ENCODE results near the gene BMP7.

BMP7 gene

GRCh38 chr20:57244627-57245214 is 21.7 kb downstream of the BMP7 start:
- Histone ChIP-seq H3K4me3 (ENCODE audit: low read depth in 1 of 2, low read length in 1 of 2) (no peak overlapping the region), H3K9me3 (no peaks in the 10 kb centered on the region), H3K4me1 (ENCODE audit: control insufficient read depth in 1 of 2, insufficient read depth in 1 of 2, low read depth in 1 of 2, low read length in 1 of 2) (no peaks in the 10 kb centered on the region), H3K36me3 (no peaks in the 10 kb centered on the region), H3K27me3 (peaks cover 26% of the 10 kb centered on the region), H3K27ac (no peak overlapping the region)
- no peak for TF ChIP-seq CTCF (IDR thresholded peaks at IDR 0.05)

GRCh38 chr20:57244221-57244585 is 22.2 kb downstream of the BMP7 start:
- H3K27me3 ChIP-seq, result peaks cover 21% of the 10 kb centered on the region
- no peak for TF ChIP-seq CTCF (IDR thresholded peaks at IDR 0.05)

GRCh38 chr20:57243480-57244220 is 22.8 kb downstream of the BMP7 start:
- no peaks in the 10 kb centered on the region for H3K4me1 ChIP-seq (ENCODE audit: control insufficient read depth in 1 of 2, insufficient read depth in 1 of 2, low read depth in 1 of 2, low read length in 1 of 2)
- peaks cover 19% of the 10 kb centered on the region for H3K27me3 ChIP-seq
- H3K27ac ChIP-seq, result no peak overlapping the region
- H3K36me3 ChIP-seq, result no peaks in the 10 kb centered on the region
- H3K9me3 ChIP-seq, result no peaks in the 10 kb centered on the region
- TF ChIP-seq CTCF (IDR thresholded peaks at IDR 0.05), result no peak
- no peak overlapping the region for H3K4me3 ChIP-seq (ENCODE audit: low read depth in 1 of 2, low read length in 1 of 2)

More at GRCh38 chr20:57244221-57244585, 22.2 kb downstream of the BMP7 start:
- no peak overlapping the region for H3K27ac ChIP-seq
- no peaks in the 10 kb centered on the region for H3K36me3 ChIP-seq
- H3K9me3 ChIP-seq, result no peaks in the 10 kb centered on the region
- no peaks in the 10 kb centered on the region for H3K4me1 ChIP-seq (ENCODE audit: control insufficient read depth in 1 of 2, insufficient read depth in 1 of 2, low read depth in 1 of 2, low read length in 1 of 2)
- H3K4me3 ChIP-seq (ENCODE audit: low read depth in 1 of 2, low read length in 1 of 2), result no peak overlapping the region

GRCh38 chr20:57242414-57242813 is 24.0 kb downstream of the BMP7 start:
- Histone ChIP-seq H3K27me3 (peaks cover 11% of the 10 kb centered on the region), H3K9me3 (no peaks in the 10 kb centered on the region), H3K36me3 (no peaks in the 10 kb centered on the region), H3K27ac (no peak overlapping the region), H3K4me1 (ENCODE audit: control insufficient read depth in 1 of 2, insufficient read depth in 1 of 2, low read depth in 1 of 2, low read length in 1 of 2) (no peaks in the 10 kb centered on the region), H3K4me3 (ENCODE audit: low read depth in 1 of 2, low read length in 1 of 2) (no peak overlapping the region)
- TF ChIP-seq CTCF (IDR thresholded peaks at IDR 0.05), result no peak

GRCh38 chr20:57241363-57241991 is 25.0 kb downstream of the BMP7 start:
- Histone ChIP-seq H3K9me3 (no peaks in the 10 kb centered on the region), H3K4me1 (ENCODE audit: control insufficient read depth in 1 of 2, insufficient read depth in 1 of 2, low read depth in 1 of 2, low read length in 1 of 2) (no peaks in the 10 kb centered on the region), H3K27me3 (peaks cover 15% of the 10 kb centered on the region), H3K4me3 (ENCODE audit: low read depth in 1 of 2, low read length in 1 of 2) (no peak overlapping the region), H3K36me3 (no peaks in the 10 kb centered on the region), H3K27ac (no peak overlapping the region)
- TF ChIP-seq CTCF (IDR thresholded peaks at IDR 0.05), result no peak

Measured in neutrophil (primary cell).